Measurements from ENCODE around the gene SAMD4A.

The SAMD4A gene

DNA sequence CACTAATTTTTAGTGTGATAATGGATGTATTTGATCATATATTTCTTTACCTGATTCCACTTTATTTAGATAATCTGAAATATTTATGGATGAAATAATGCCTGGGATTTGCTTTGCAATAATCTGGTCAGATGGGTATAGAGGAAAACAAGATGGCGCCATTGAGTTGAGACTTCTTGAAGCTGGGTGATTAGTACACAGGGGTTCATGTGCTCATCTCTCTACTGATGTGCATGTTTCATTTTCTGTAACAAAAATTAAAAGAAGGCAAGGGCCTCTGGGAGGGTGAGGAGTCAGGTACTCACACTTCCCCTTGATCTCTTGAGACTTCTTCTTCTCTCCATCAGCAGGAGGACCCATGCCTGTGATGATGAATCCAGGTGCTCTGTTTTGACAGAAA is 273.9 kb downstream of the SAMD4A start:
- TF ChIP-seq SPI1 (IDR thresholded peaks at IDR 0.05; ENCODE audit: borderline replicate concordance, low read depth) (no peak), GABPA (IDR thresholded peaks at IDR 0.05; ENCODE audit: low read depth) (no peak), POLR2AphosphoS5 (IDR thresholded peaks at IDR 0.05; ENCODE audit: low read depth) (no peak)
- TF ChIP-seq, protein P1, sequence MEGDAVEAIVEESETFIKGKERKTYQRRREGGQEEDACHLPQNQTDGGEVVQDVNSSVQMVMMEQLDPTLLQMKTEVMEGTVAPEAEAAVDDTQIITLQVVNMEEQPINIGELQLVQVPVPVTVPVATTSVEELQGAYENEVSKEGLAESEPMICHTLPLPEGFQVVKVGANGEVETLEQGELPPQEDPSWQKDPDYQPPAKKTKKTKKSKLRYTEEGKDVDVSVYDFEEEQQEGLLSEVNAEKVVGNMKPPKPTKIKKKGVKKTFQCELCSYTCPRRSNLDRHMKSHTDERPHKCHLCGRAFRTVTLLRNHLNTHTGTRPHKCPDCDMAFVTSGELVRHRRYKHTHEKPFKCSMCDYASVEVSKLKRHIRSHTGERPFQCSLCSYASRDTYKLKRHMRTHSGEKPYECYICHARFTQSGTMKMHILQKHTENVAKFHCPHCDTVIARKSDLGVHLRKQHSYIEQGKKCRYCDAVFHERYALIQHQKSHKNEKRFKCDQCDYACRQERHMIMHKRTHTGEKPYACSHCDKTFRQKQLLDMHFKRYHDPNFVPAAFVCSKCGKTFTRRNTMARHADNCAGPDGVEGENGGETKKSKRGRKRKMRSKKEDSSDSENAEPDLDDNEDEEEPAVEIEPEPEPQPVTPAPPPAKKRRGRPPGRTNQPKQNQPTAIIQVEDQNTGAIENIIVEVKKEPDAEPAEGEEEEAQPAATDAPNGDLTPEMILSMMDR (IDR thresholded peaks at IDR 0.05; ENCODE audit: insufficient read depth, low read length), result no peak
- TF ChIP-seq, protein P2, sequence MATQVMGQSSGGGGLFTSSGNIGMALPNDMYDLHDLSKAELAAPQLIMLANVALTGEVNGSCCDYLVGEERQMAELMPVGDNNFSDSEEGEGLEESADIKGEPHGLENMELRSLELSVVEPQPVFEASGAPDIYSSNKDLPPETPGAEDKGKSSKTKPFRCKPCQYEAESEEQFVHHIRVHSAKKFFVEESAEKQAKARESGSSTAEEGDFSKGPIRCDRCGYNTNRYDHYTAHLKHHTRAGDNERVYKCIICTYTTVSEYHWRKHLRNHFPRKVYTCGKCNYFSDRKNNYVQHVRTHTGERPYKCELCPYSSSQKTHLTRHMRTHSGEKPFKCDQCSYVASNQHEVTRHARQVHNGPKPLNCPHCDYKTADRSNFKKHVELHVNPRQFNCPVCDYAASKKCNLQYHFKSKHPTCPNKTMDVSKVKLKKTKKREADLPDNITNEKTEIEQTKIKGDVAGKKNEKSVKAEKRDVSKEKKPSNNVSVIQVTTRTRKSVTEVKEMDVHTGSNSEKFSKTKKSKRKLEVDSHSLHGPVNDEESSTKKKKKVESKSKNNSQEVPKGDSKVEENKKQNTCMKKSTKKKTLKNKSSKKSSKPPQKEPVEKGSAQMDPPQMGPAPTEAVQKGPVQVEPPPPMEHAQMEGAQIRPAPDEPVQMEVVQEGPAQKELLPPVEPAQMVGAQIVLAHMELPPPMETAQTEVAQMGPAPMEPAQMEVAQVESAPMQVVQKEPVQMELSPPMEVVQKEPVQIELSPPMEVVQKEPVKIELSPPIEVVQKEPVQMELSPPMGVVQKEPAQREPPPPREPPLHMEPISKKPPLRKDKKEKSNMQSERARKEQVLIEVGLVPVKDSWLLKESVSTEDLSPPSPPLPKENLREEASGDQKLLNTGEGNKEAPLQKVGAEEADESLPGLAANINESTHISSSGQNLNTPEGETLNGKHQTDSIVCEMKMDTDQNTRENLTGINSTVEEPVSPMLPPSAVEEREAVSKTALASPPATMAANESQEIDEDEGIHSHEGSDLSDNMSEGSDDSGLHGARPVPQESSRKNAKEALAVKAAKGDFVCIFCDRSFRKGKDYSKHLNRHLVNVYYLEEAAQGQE (IDR thresholded peaks at IDR 0.05; ENCODE audit: insufficient replicate concordance, low read depth), result no peak
- Histone ChIP-seq H3K27ac (replicated peaks) (no peak overlapping the region), H3K4me3 (replicated peaks; ENCODE audit: insufficient read depth, low read length) (no peak overlapping the region), H3K27me3 (ENCODE audit: insufficient read depth, poor library complexity, severe bottlenecking) (peaks cover 3% of the 10 kb centered on the region)
- no peak for DNase-seq (ENCODE audit: low read depth in 1 of 2, low spot score in 1 of 2)

Measured in HL-60 (cell line).